Measurements from ENCODE around the gene ASTN2.
"Not testable (repeated sequence)": the region's sequence is repeated elsewhere in the genome, so short reads cannot be mapped to it uniquely, and the experiment has no call there.

ASTN2 gene

GRCh38 chr9:116465576-116466270 lies 949.1 kb downstream of the ASTN2 start:
- no peak for DNase-seq (ENCODE audit: low read depth, low spot score)

- DNase-seq (ENCODE audit: low read depth, low spot score), result no peak
These were observed 949.8 kb downstream of the ASTN2 start for GRCh38 chr9:116464987-116465571.

GRCh38 chr9:116464423-116464822 lies 950.4 kb downstream of the ASTN2 start:
- no peak for DNase-seq (ENCODE audit: low read depth, low spot score)

- DNase-seq (ENCODE audit: low read depth, low spot score), result no peak
These were observed 953.2 kb downstream of the ASTN2 start for GRCh38 chr9:116461632-116462031.

- no peak for DNase-seq (ENCODE audit: low read depth, low spot score)
These were observed 954.8 kb downstream of the ASTN2 start for GRCh38 chr9:116460026-116460425.

- DNase-seq (ENCODE audit: low read depth, low spot score), result no peak
These were observed 955.3 kb downstream of the ASTN2 start for GRCh38 chr9:116459576-116459975.

- DNase-seq (ENCODE audit: low read depth, low spot score), result no peak
These were observed 958.3 kb downstream of the ASTN2 start for GRCh38 chr9:116456490-116457088.

GRCh38 chr9:116454539-116454938 lies 960.3 kb downstream of the ASTN2 start:
- DNase-seq (ENCODE audit: low read depth, low spot score), result not testable (repeated sequence)

GRCh38 chr9:116453785-116454184 lies 961.1 kb downstream of the ASTN2 start:
- no peak for DNase-seq (ENCODE audit: low read depth, low spot score)

GRCh38 chr9:116452634-116453033 lies 962.2 kb downstream of the ASTN2 start:
- no peak for DNase-seq (ENCODE audit: low read depth, low spot score)

- no peak for DNase-seq (ENCODE audit: low read depth, low spot score)
These were observed 962.6 kb downstream of the ASTN2 start for GRCh38 chr9:116452227-116452626.

- DNase-seq (ENCODE audit: low read depth, low spot score), result no peak
These were observed 963.2 kb downstream of the ASTN2 start for GRCh38 chr9:116451500-116452115.

GRCh38 chr9:116450378-116451139 lies 964.3 kb downstream of the ASTN2 start:
- peak; percentile 75 for DNase-seq (ENCODE audit: low read depth, low spot score)

- DNase-seq (ENCODE audit: low read depth, low spot score), result no peak
These were observed 964.9 kb downstream of the ASTN2 start for GRCh38 chr9:116449949-116450348.

- DNase-seq (ENCODE audit: low read depth, low spot score), result no peak
These were observed 966.4 kb downstream of the ASTN2 start for GRCh38 chr9:116448431-116448830.

GRCh38 chr9:116447934-116448333 lies 966.9 kb downstream of the ASTN2 start:
- no peak for DNase-seq (ENCODE audit: low read depth, low spot score)

- no peak for DNase-seq (ENCODE audit: low read depth, low spot score)
These were observed 972.3 kb downstream of the ASTN2 start for GRCh38 chr9:116442528-116442927.

- no peak for DNase-seq (ENCODE audit: low read depth, low spot score)
These were observed 977.2 kb downstream of the ASTN2 start for GRCh38 chr9:116437411-116438370.

- no peak for DNase-seq (ENCODE audit: low read depth, low spot score)
These were observed 978.7 kb downstream of the ASTN2 start for GRCh38 chr9:116436121-116436520.

GRCh38 chr9:116435706-116436105 lies 979.2 kb downstream of the ASTN2 start:
- DNase-seq (ENCODE audit: low read depth, low spot score), result no peak

- no peak for DNase-seq (ENCODE audit: low read depth, low spot score)
These were observed 980.5 kb downstream of the ASTN2 start for GRCh38 chr9:116434314-116434713.
